ENCODE data around the gene SCN2A. TPM values are rescaled to one million over a fixed set of nuclear protein-coding genes. Genes with fewer than 3 reads are reported as not detected.

SCN2A gene
- total and polyA plus RNA-seq, 5 donors from 2014 or later, result not detected

GRCh38 chr2:165408186-165408585 lies 169.0 kb downstream of the SCN2A start:
- Mint-ChIP-seq H3K9me3 (no peaks in the 10 kb centered on the region), H3K36me3 (no peaks in the 10 kb centered on the region), H3K27me3 (peaks cover 4% of the 10 kb centered on the region), H3K4me1 (no peaks in the 10 kb centered on the region), H3K4me3 (no peak overlapping the region), H3K27ac (no peak overlapping the region)
- DNase-seq (no peak), ATAC-seq (ENCODE audit: low read depth in 2 of 2) (no peak)
- H3K27me3 ChIP-seq (ENCODE audit: control insufficient read depth, insufficient read depth, low read length), result peaks cover 3% of the 10 kb centered on the region
- H3K27ac ChIP-seq (ENCODE audit: insufficient read depth, low read length, poor library complexity, severe bottlenecking), result no peak overlapping the region
- H3K4me1 ChIP-seq (ENCODE audit: control insufficient read depth, insufficient read depth, low read length, poor library complexity, severe bottlenecking), result no peaks in the 10 kb centered on the region
- H3K4me3 ChIP-seq (ENCODE audit: low read depth, low read length), result no peak overlapping the region
- no peaks in the 10 kb centered on the region for H3K36me3 ChIP-seq (ENCODE audit: control insufficient read depth, insufficient read depth, low read length)
- no peaks in the 10 kb centered on the region for H3K9me3 ChIP-seq (ENCODE audit: control insufficient read depth in 2 of 2, low read length in 2 of 2)

GRCh38 chr2:165410276-165410675 lies 171.1 kb downstream of the SCN2A start:
- no peak overlapping the region for H3K4me3 Mint-ChIP-seq
- no peak overlapping the region for H3K27ac Mint-ChIP-seq
- ATAC-seq (ENCODE audit: low read depth in 2 of 2) (no peak), DNase-seq (no peak)
- H3K4me1 ChIP-seq (ENCODE audit: control insufficient read depth, insufficient read depth, low read length, poor library complexity, severe bottlenecking), result no peaks in the 10 kb centered on the region
- no peaks in the 10 kb centered on the region for H3K36me3 ChIP-seq (ENCODE audit: control insufficient read depth, insufficient read depth, low read length)
- H3K9me3 Mint-ChIP-seq, result no peaks in the 10 kb centered on the region
- H3K9me3 ChIP-seq (ENCODE audit: control insufficient read depth in 2 of 2, low read length in 2 of 2), result no peaks in the 10 kb centered on the region
- H3K27me3 ChIP-seq (ENCODE audit: control insufficient read depth, insufficient read depth, low read length), result no peaks in the 10 kb centered on the region
- peaks cover 4% of the 10 kb centered on the region for H3K27me3 Mint-ChIP-seq
- no peak overlapping the region for H3K4me3 ChIP-seq (ENCODE audit: low read depth, low read length)
- no peaks in the 10 kb centered on the region for H3K4me1 Mint-ChIP-seq
- no peak overlapping the region for H3K27ac ChIP-seq (ENCODE audit: insufficient read depth, low read length, poor library complexity, severe bottlenecking)
- no peaks in the 10 kb centered on the region for H3K36me3 Mint-ChIP-seq

- no peaks in the 10 kb centered on the region for H3K27me3 Mint-ChIP-seq
- no peak for ATAC-seq (ENCODE audit: low read depth in 2 of 2)
Observed at GRCh38 chr2:165414187-165414586, 175.0 kb downstream of the SCN2A start.

GRCh38 chr2:165417009-165417408 lies 177.8 kb downstream of the SCN2A start:
- Histone ChIP-seq H3K4me3 (ENCODE audit: low read depth, low read length) (no peak overlapping the region), H3K27me3 (ENCODE audit: control insufficient read depth, insufficient read depth, low read length) (no peaks in the 10 kb centered on the region), H3K4me1 (ENCODE audit: control insufficient read depth, insufficient read depth, low read length, poor library complexity, severe bottlenecking) (no peaks in the 10 kb centered on the region), H3K9me3 (ENCODE audit: control insufficient read depth in 2 of 2, low read length in 2 of 2) (no peaks in the 10 kb centered on the region), H3K27ac (ENCODE audit: insufficient read depth, low read length, poor library complexity, severe bottlenecking) (no peak overlapping the region), H3K36me3 (ENCODE audit: control insufficient read depth, insufficient read depth, low read length) (no peaks in the 10 kb centered on the region)
- Mint-ChIP-seq H3K4me1 (no peaks in the 10 kb centered on the region), H3K36me3 (no peaks in the 10 kb centered on the region), H3K4me3 (no peak overlapping the region), H3K27me3 (no peaks in the 10 kb centered on the region), H3K9me3 (peaks cover 0 to 10% (median 2%) of the 10 kb centered on the region in 7 donors), H3K27ac (no peak overlapping the region)
- DNase-seq (no peak), ATAC-seq (ENCODE audit: low read depth in 2 of 2) (no peak)

More at GRCh38 chr2:165414187-165414586, 175.0 kb downstream of the SCN2A start:
- Mint-ChIP-seq H3K4me1 (no peaks in the 10 kb centered on the region), H3K9me3 (peaks cover 0 to 10% (median 0%) of the 10 kb centered on the region in 7 donors), H3K27ac (no peak overlapping the region), H3K36me3 (no peaks in the 10 kb centered on the region), H3K4me3 (no peak overlapping the region)
- H3K4me1 ChIP-seq (ENCODE audit: control insufficient read depth, insufficient read depth, low read length, poor library complexity, severe bottlenecking), result no peaks in the 10 kb centered on the region
- H3K4me3 ChIP-seq (ENCODE audit: low read depth, low read length), result no peak overlapping the region
- no peaks in the 10 kb centered on the region for H3K27me3 ChIP-seq (ENCODE audit: control insufficient read depth, insufficient read depth, low read length)
- DNase-seq, result no peak
- no peak overlapping the region for H3K27ac ChIP-seq (ENCODE audit: insufficient read depth, low read length, poor library complexity, severe bottlenecking)
- H3K36me3 ChIP-seq (ENCODE audit: control insufficient read depth, insufficient read depth, low read length), result no peaks in the 10 kb centered on the region
- H3K9me3 ChIP-seq (ENCODE audit: control insufficient read depth in 2 of 2, low read length in 2 of 2), result no peaks in the 10 kb centered on the region

- DNase-seq, result no peak
- no peaks in the 10 kb centered on the region for H3K9me3 ChIP-seq (ENCODE audit: control insufficient read depth in 2 of 2, low read length in 2 of 2)
- Mint-ChIP-seq H3K27me3 (no peaks in the 10 kb centered on the region), H3K9me3 (peaks cover 0 to 16% (median 4%) of the 10 kb centered on the region in 7 donors), H3K27ac (no peak overlapping the region), H3K4me3 (no peak overlapping the region), H3K36me3 (no peaks in the 10 kb centered on the region), H3K4me1 (no peaks in the 10 kb centered on the region)
- ATAC-seq (ENCODE audit: low read depth in 2 of 2), result no peak
- H3K27ac ChIP-seq (ENCODE audit: insufficient read depth, low read length, poor library complexity, severe bottlenecking), result no peak overlapping the region
- H3K4me3 ChIP-seq (ENCODE audit: low read depth, low read length), result no peak overlapping the region
- no peaks in the 10 kb centered on the region for H3K36me3 ChIP-seq (ENCODE audit: control insufficient read depth, insufficient read depth, low read length)
- no peaks in the 10 kb centered on the region for H3K27me3 ChIP-seq (ENCODE audit: control insufficient read depth, insufficient read depth, low read length)
- H3K4me1 ChIP-seq (ENCODE audit: control insufficient read depth, insufficient read depth, low read length, poor library complexity, severe bottlenecking), result no peaks in the 10 kb centered on the region
Observed at GRCh38 chr2:165420231-165420630, 181.0 kb downstream of the SCN2A start.

- DNase-seq, result no peak
- no peaks in the 10 kb centered on the region for H3K36me3 ChIP-seq (ENCODE audit: control insufficient read depth, insufficient read depth, low read length)
- Mint-ChIP-seq H3K27ac (no peak overlapping the region), H3K4me3 (no peak overlapping the region), H3K4me1 (no peaks in the 10 kb centered on the region), H3K9me3 (peaks cover 0 to 6% (median 4%) of the 10 kb centered on the region in 7 donors), H3K27me3 (no peaks in the 10 kb centered on the region), H3K36me3 (no peaks in the 10 kb centered on the region)
- ATAC-seq (ENCODE audit: low read depth in 2 of 2), result no peak
- no peaks in the 10 kb centered on the region for H3K9me3 ChIP-seq (ENCODE audit: control insufficient read depth in 2 of 2, low read length in 2 of 2)
- H3K4me3 ChIP-seq (ENCODE audit: low read depth, low read length), result no peak overlapping the region
- no peaks in the 10 kb centered on the region for H3K4me1 ChIP-seq (ENCODE audit: control insufficient read depth, insufficient read depth, low read length, poor library complexity, severe bottlenecking)
- H3K27me3 ChIP-seq (ENCODE audit: control insufficient read depth, insufficient read depth, low read length), result no peaks in the 10 kb centered on the region
- H3K27ac ChIP-seq (ENCODE audit: insufficient read depth, low read length, poor library complexity, severe bottlenecking), result no peak overlapping the region
Observed at GRCh38 chr2:165423081-165423480, 183.9 kb downstream of the SCN2A start.

GRCh38 chr2:165425556-165425955 lies 186.3 kb downstream of the SCN2A start:
- no peaks in the 10 kb centered on the region for H3K36me3 Mint-ChIP-seq
- Histone ChIP-seq H3K4me1 (ENCODE audit: control insufficient read depth, insufficient read depth, low read length, poor library complexity, severe bottlenecking) (no peaks in the 10 kb centered on the region), H3K36me3 (ENCODE audit: control insufficient read depth, insufficient read depth, low read length) (no peaks in the 10 kb centered on the region), H3K27me3 (ENCODE audit: control insufficient read depth, insufficient read depth, low read length) (no peaks in the 10 kb centered on the region), H3K9me3 (ENCODE audit: control insufficient read depth in 2 of 2, low read length in 2 of 2) (no peaks in the 10 kb centered on the region), H3K4me3 (ENCODE audit: low read depth, low read length) (no peak overlapping the region), H3K27ac (ENCODE audit: insufficient read depth, low read length, poor library complexity, severe bottlenecking) (no peak overlapping the region)
- no peak for ATAC-seq (ENCODE audit: low read depth in 2 of 2)
- peaks cover 0 to 6% (median 3%) of the 10 kb centered on the region in 7 donors for H3K9me3 Mint-ChIP-seq
- no peak overlapping the region for H3K27ac Mint-ChIP-seq
- no peak for DNase-seq
- H3K4me3 Mint-ChIP-seq, result no peak overlapping the region
- no peaks in the 10 kb centered on the region for H3K4me1 Mint-ChIP-seq
- H3K27me3 Mint-ChIP-seq, result no peaks in the 10 kb centered on the region

- H3K4me3 ChIP-seq (ENCODE audit: low read depth, low read length), result no peak overlapping the region
- Mint-ChIP-seq H3K9me3 (peaks cover 0 to 6% (median 2%) of the 10 kb centered on the region in 7 donors), H3K4me3 (no peak overlapping the region), H3K4me1 (no peaks in the 10 kb centered on the region), H3K27ac (no peak overlapping the region), H3K27me3 (no peaks in the 10 kb centered on the region), H3K36me3 (no peaks in the 10 kb centered on the region)
- H3K27ac ChIP-seq (ENCODE audit: insufficient read depth, low read length, poor library complexity, severe bottlenecking), result no peak overlapping the region
- H3K27me3 ChIP-seq (ENCODE audit: control insufficient read depth, insufficient read depth, low read length), result no peaks in the 10 kb centered on the region
- H3K4me1 ChIP-seq (ENCODE audit: control insufficient read depth, insufficient read depth, low read length, poor library complexity, severe bottlenecking), result no peaks in the 10 kb centered on the region
- no peaks in the 10 kb centered on the region for H3K9me3 ChIP-seq (ENCODE audit: control insufficient read depth in 2 of 2, low read length in 2 of 2)
- ATAC-seq (ENCODE audit: low read depth in 2 of 2) (no peak), DNase-seq (no peak)
- H3K36me3 ChIP-seq (ENCODE audit: control insufficient read depth, insufficient read depth, low read length), result no peaks in the 10 kb centered on the region
Observed at GRCh38 chr2:165427686-165428085, 188.5 kb downstream of the SCN2A start.
